Adrenal gland (tissue), 12 donors: Measurements from ENCODE around the gene PTX4. TPM values are rescaled to one million over a fixed set of nuclear protein-coding genes. Genes with fewer than 3 reads are reported as not detected.
A peak's percentile ranks its signal among the peaks of the same experiment; 100 is the strongest.

Experiments used
- DNase-seq, 7 donors: peaks; one replicate each; pipeline ENCODE4 v3.0.0-alpha.2; 2019 to 2020
- H3K27ac ChIP-seq, 5 donors: fragments of 200-600 bp; sonication (generic) in 4 of 5; 1 replicate in 3 of 5; 2 replicates in 2 of 5; pipeline versions ENCODE4 v1.5.1 to v1.8.0; 2016 to 2020; ENCODE audit warnings: mild to moderate bottlenecking in 1 of 5
- H3K27me3 ChIP-seq: fragments of 200-600 bp; 2 replicates; pipeline ENCODE4 v1.8.0; 2021
- H3K36me3 ChIP-seq, 2 donors: fragments of 200-600 bp; replicated peaks in 1 of 2; 1 replicate in 1 of 2; 2 replicates in 1 of 2; pipeline versions ENCODE4 v1.5.1 to v1.8.0; 2018 to 2022
- H3K4me1 ChIP-seq, 2 donors: fragments of 200-600 bp; replicated peaks in 1 of 2; 1 replicate in 1 of 2; 2 replicates in 1 of 2; pipeline versions ENCODE4 v1.5.1 to v1.8.0; 2018 to 2021
- H3K4me3 ChIP-seq, 4 donors: fragments of 200-600 bp; sonication (generic) in 3 of 4; one replicate each; pipeline ENCODE4 v1.5.1; 2016 to 2018
- H3K9me3 ChIP-seq, 3 donors: fragments of 200-600 bp; sonication (generic) in 1 of 3; replicated peaks in 1 of 3; 1 replicate in 2 of 3; 2 replicates in 1 of 3; pipeline versions ENCODE4 v1.5.1 to v1.8.0; 2016 to 2021
- CTCF ChIP-seq, 6 experiments: fragments of 450-650 bp in 4 of 6; fragments of 200-600 bp in 2 of 6; sonication (generic) in 1 of 6; IDR thresholded peaks; 1 replicate in 5 of 6; 2 replicates in 1 of 6; pipeline versions ENCODE4 v1.5.1 to v1.8.0; 2016 to 2021; ENCODE audit warnings: antibody characterized with exemption in 6 of 6, mild to moderate bottlenecking in 2 of 6, moderate library complexity in 1 of 6
- POLR2A ChIP-seq, 2 donors: fragments of 450-650 bp; IDR thresholded peaks; one replicate each; pipeline ENCODE4 v1.6.1; 2017; ENCODE audit warnings: antibody characterized with exemption in 2 of 2, mild to moderate bottlenecking in 2 of 2, moderate library complexity in 1 of 2
- WGBS, 4 donors: extraction: QIAGEN DNeasy Blood & Tissue Kit in 2 of 4; methylation state at CpG; one replicate each; pipeline versions ENCODE4 v1.1.5 to v1.1.7; 2013 to 2017; 5-methylcytosine and 5-hydroxymethylcytosine counted together
- intact Hi-C, 2 donors: fragments of 100-400 bp; cut with DNase I; formaldehyde crosslinking; loops; one replicate each; pipeline versions ENCODE4 v1.14.1 to v1.15.0; 2022 to 2023
- polyA plus RNA-seq, 3 donors: library from polyadenylated mRNA; stranded (reverse); fragments of 200-250 nt in 2 of 3; fragments of 350-450 nt in 1 of 3; fragmentation: Illumina TruSeq in 1 of 3; extraction: RNeasy Lipid Tissue Mini Kit (QIAGEN cat#74804) in 1 of 3; gene quantifications; one replicate each; pipeline ENCODE4 v1.2.3, GENCODE V29; 2013 to 2014
- total RNA-seq, 9 donors: library from RNA; depleted of rRNA in 4 of 9; stranded (reverse); fragments of >200 nt in 4 of 9; fragments of 120-200 nt in 1 of 9; fragmentation: NEBNext Ultra II Directional in 1 of 9; extraction: Animal tissue kit (Norgen Biotek cat#: 25700) in 1 of 9; gene quantifications; one replicate each; pipeline versions ENCODE4 v1.1.0 to v1.2.4, GENCODE V29; 2013 to 2023
- donor health status: healthy with polysubstance abuse.
- donor health status: Bipolar disorder and iron deficiency.
- donor health status: DM: yes; HTN: yes; CAD: no.
- donor health status: DM: no; HTN: no; CAD: no.
- donor health status: DM: no; HTN: no; CAD: no.
- donor health status: DM: yes; HTN: yes; CAD: no.

PTX4 gene
- total and polyA plus RNA-seq, 12 donors: 0.16 to 1.4 (median 0.57) TPM; not detected in 4

GRCh38 chr16:1466968-1467521, 21.7 kb downstream of the PTX4 start:
- peak in 1 of 2 donors; percentile 78 for TF ChIP-seq POLR2A (IDR thresholded peaks at IDR 0.05)
- TF ChIP-seq CTCF (IDR thresholded peaks at IDR 0.05): no peak
- no peaks in the 10 kb centered on the region for H3K9me3 ChIP-seq
- no peaks in the 10 kb centered on the region for H3K36me3 ChIP-seq
- H3K4me3 ChIP-seq: no peak overlapping the region
- H3K27me3 ChIP-seq: no peaks in the 10 kb centered on the region
- DNase-seq: peak; percentile 80 to 95 (median 92)
- peaks cover 8 to 35% of the 10 kb centered on the region in 2 donors for H3K4me1 ChIP-seq
- H3K27ac ChIP-seq: peak overlapping the region; percentile 57 to 89 (median 79)
- WGBS, 4 donors: 41 to 48% (median 45%) methylated on average over 10 to 14 of the region's 14 CpGs
- intact Hi-C loops: no loop called here

- H3K9me3 ChIP-seq: no peaks in the 10 kb centered on the region
- peak overlapping the region in 1 of 5 donors; percentile 34 for H3K27ac ChIP-seq
- WGBS, 4 donors: 86 to 94% (median 93%) methylated on average over 22 to 24 of the region's 24 CpGs
- DNase-seq: no peak
- intact Hi-C loops: no loop called here
- H3K27me3 ChIP-seq: no peaks in the 10 kb centered on the region
- no peak overlapping the region for H3K4me3 ChIP-seq
- TF ChIP-seq POLR2A (IDR thresholded peaks at IDR 0.05) (no peak), CTCF (IDR thresholded peaks at IDR 0.05) (no peak)
- H3K36me3 ChIP-seq: peaks cover 0 to 4% of the 10 kb centered on the region in 2 donors
- peaks cover 8 to 29% of the 10 kb centered on the region in 2 donors for H3K4me1 ChIP-seq
Measured at GRCh38 chr16:1466054-1466453, 22.7 kb downstream of the PTX4 start.

- peaks cover 0 to 9% of the 10 kb centered on the region in 2 donors for H3K36me3 ChIP-seq
- DNase-seq: no peak
- H3K27ac ChIP-seq: no peak overlapping the region
- H3K27me3 ChIP-seq: no peaks in the 10 kb centered on the region
- TF ChIP-seq POLR2A (IDR thresholded peaks at IDR 0.05) (no peak), CTCF (IDR thresholded peaks at IDR 0.05) (no peak)
- no peaks in the 10 kb centered on the region for H3K9me3 ChIP-seq
- peaks cover 8 to 27% of the 10 kb centered on the region in 2 donors for H3K4me1 ChIP-seq
- WGBS, 4 donors: 95 to 100% (median 95%) methylated on average over 1 to 13 of the region's 13 CpGs
- H3K4me3 ChIP-seq: no peak overlapping the region
- intact Hi-C loops: no loop called here
Measured at GRCh38 chr16:1465567-1465915, 23.2 kb downstream of the PTX4 start.

GRCh38 chr16:1464894-1465566, 23.7 kb downstream of the PTX4 start:
- Histone ChIP-seq H3K36me3 (peaks cover 0 to 14% of the 10 kb centered on the region in 2 donors), H3K27ac (peak overlapping the region in 1 of 5 donors; percentile 46), H3K4me1 (peaks cover 8 to 24% of the 10 kb centered on the region in 2 donors), H3K27me3 (no peaks in the 10 kb centered on the region), H3K9me3 (no peaks in the 10 kb centered on the region), H3K4me3 (no peak overlapping the region)
- whole genome bisulfite sequencing, 4 donors: 86 to 92% (median 89%) methylated on average over 24 to 33 of the region's 33 CpGs
- DNase-seq: no peak
- intact Hi-C loops: no loop called here
- no peak for TF ChIP-seq POLR2A (IDR thresholded peaks at IDR 0.05)
- TF ChIP-seq CTCF (IDR thresholded peaks at IDR 0.05): no peak
